Endothelial cell of umbilical vein (primary cell): ENCODE data around the gene STRIP2. TPM values are rescaled to one million over a fixed set of nuclear protein-coding genes. Genes with fewer than 3 reads are reported as not detected.

Experiments used
- BruUV-seq: library from RNA; stranded (reverse); fragments of 400-500 nt; replicated peaks from 2 replicates; lab custom pipeline; 2021; lab: Mats Ljungman, UMichigan
- CTCF ChIA-PET: fragments of 300-600, 350-600 bp; sonication (Branson Sonifier 250); formaldehyde crosslinking; loops from one replicate; lab custom pipeline; 2021; ENCODE audit warnings: antibody characterized with exemption, inconsistent platforms; lab: Charles Lee
- POLR2A ChIA-PET: fragments of 300-600, 350-600 bp; sonication (Branson Sonifier 250); formaldehyde crosslinking; loops from one replicate; lab custom pipeline; 2021; ENCODE audit warnings: antibody characterized with exemption, inconsistent platforms; lab: Charles Lee
- DNase-seq: peaks from one replicate; pipeline ENCODE4 v3.0.0-alpha.2; 2011; ENCODE audit warnings: low read depth, low spot score
- FAIRE-seq: peaks from 2 replicates; lab custom pipeline; 2011; peaks lifted over from hg19 to GRCh38; lab: Jason Lieb, UNC
- H2AFZ ChIP-seq: 2 replicates; pipeline ENCODE4 v1.6.0; 2012; ENCODE audit warnings: low read depth, low read length, control low read depth, inconsistent platforms
- H3K27ac ChIP-seq: 2 replicates; pipeline ENCODE4 v1.5.1; 2011; ENCODE audit warnings: low read depth, mild to moderate bottlenecking, control low read depth, low read length, moderate library complexity; ENCODE audit not compliant: insufficient read depth
- H3K27me3 ChIP-seq, 2 experiments: 2 replicates each; pipeline versions ENCODE4 v1.6.0 to v1.6.1; 2011; ENCODE audit warnings: low read length in 2 of 2, mixed read lengths in 1 of 2; ENCODE audit not compliant: control insufficient read depth in 2 of 2, insufficient read depth in 2 of 2
- H3K36me3 ChIP-seq, 2 experiments: 2 replicates in 1 of 2; 3 replicates in 1 of 2; pipeline ENCODE4 v1.5.1; 2011; ENCODE audit warnings: low read length in 2 of 2, mild to moderate bottlenecking in 1 of 2, moderate library complexity in 1 of 2; ENCODE audit not compliant: control insufficient read depth in 2 of 2, insufficient read depth in 2 of 2; ENCODE audit errors: extremely low read depth in 1 of 2
- H3K4me1 ChIP-seq: 3 replicates; pipeline ENCODE4 v1.5.1; 2011; ENCODE audit warnings: mild to moderate bottlenecking, low read length; ENCODE audit not compliant: control insufficient read depth, insufficient read depth; ENCODE audit errors: extremely low read depth
- H3K4me2 ChIP-seq: 2 replicates; pipeline ENCODE4 v1.6.1; 2011; ENCODE audit warnings: low read length, control low read depth, mixed read lengths; ENCODE audit not compliant: insufficient read depth
- H3K4me3 ChIP-seq, 3 experiments: fragments of 200-600 bp in 1 of 3; sonication (generic), shearing (Covaris generic) in 1 of 3; replicated peaks in 1 of 3; 2 replicates each; pipeline ENCODE4 v1.5.1; 2011 to 2016; ENCODE audit warnings: control low read depth in 3 of 3, low read length in 3 of 3, mild to moderate bottlenecking in 2 of 3, inconsistent platforms in 1 of 3, low read depth in 1 of 3, moderate library complexity in 1 of 3; ENCODE audit not compliant: insufficient read depth in 1 of 3
- H3K79me2 ChIP-seq: 2 replicates; pipeline ENCODE4 v1.6.0; 2012; ENCODE audit warnings: low read length, inconsistent platforms; ENCODE audit not compliant: control insufficient read depth, insufficient read depth
- H3K9ac ChIP-seq: replicated peaks from 2 replicates; pipeline ENCODE3; 2011; ENCODE audit warnings: low read length, control low read depth; ENCODE audit not compliant: insufficient read depth; ENCODE audit errors: extremely low read depth
- H3K9me1 ChIP-seq: replicated peaks from 3 replicates; pipeline ENCODE4 v1.6.0; 2011; ENCODE audit warnings: mild to moderate bottlenecking, low read length; ENCODE audit not compliant: control insufficient read depth, insufficient read depth; ENCODE audit errors: extremely low read depth
- H3K9me3 ChIP-seq: replicated peaks from 2 replicates; pipeline ENCODE4 v1.5.1; 2012; ENCODE audit warnings: low read length, inconsistent platforms; ENCODE audit not compliant: control insufficient read depth, insufficient read depth
- H4K20me1 ChIP-seq: replicated peaks from 2 replicates; pipeline ENCODE3; 2011; ENCODE audit warnings: mild to moderate bottlenecking, low read length; ENCODE audit not compliant: control insufficient read depth, insufficient read depth; ENCODE audit errors: extremely low read depth
- GATA2 ChIP-seq: IDR thresholded peaks from 2 replicates; pipeline ENCODE4 v1.7.0; 2011; ENCODE audit warnings: low read depth, mild to moderate bottlenecking, moderate library complexity, mixed read lengths, low read length; ENCODE audit not compliant: insufficient read length, insufficient read depth
- JUN ChIP-seq: IDR thresholded peaks from 2 replicates; pipeline ENCODE4 v1.6.1; 2011; ENCODE audit warnings: borderline replicate concordance, low read depth; ENCODE audit not compliant: insufficient read length, insufficient read depth
- POLR2A ChIP-seq: IDR thresholded peaks from 2 replicates; pipeline ENCODE4 v1.6.1; 2012; ENCODE audit warnings: low read depth, mild to moderate bottlenecking, control low read depth, low read length
- dilution Hi-C: fragments of 300-500 bp; cut with MboI; formaldehyde crosslinking; loops from one replicate; pipeline ENCODE4 v1.15.0; 2019; ENCODE audit warnings: low sequenced_read_pairs; ENCODE audit not compliant: extremely low pct_ligation_motif_present
- intact Hi-C: fragments of 100-400 bp; cut with micrococcal nuclease; formaldehyde crosslinking; loops from one replicate; pipeline ENCODE4 v1.10.0; 2022
- polyA plus RNA-seq, 4 experiments: library from polyadenylated mRNA; depleted of rRNA in 3 of 4; stranded (reverse) in 3 of 4; unstranded in 1 of 4; fragments of >200 nt; gene quantifications; 2 replicates each; pipeline versions ENCODE4 v1.2.1 to v1.2.3, GENCODE V29; 2011 to 2012; ENCODE audit warnings: missing spikeins in 1 of 4
- total RNA-seq: library from RNA; stranded (reverse); gene quantifications from 2 replicates; pipeline ENCODE4 v1.2.3, GENCODE V29; 2021
- TF ChIP-seq, protein P1 (sequence below), 2 donors: IDR thresholded peaks; 1 replicate in 1 of 2; 2 replicates in 1 of 2; pipeline ENCODE4 v1.5.1; 2011; ENCODE audit warnings: low read length in 2 of 2, mild to moderate bottlenecking in 2 of 2, moderate library complexity in 2 of 2, control low read depth in 1 of 2, inconsistent platforms in 1 of 2, low read depth in 1 of 2; ENCODE audit not compliant: insufficient read depth in 1 of 2; ENCODE audit errors: extremely low read depth in 1 of 2
- TF ChIP-seq, protein P2 (sequence below): IDR thresholded peaks from 2 replicates; pipeline ENCODE4 v1.6.1; 2011; ENCODE audit not compliant: insufficient read depth, insufficient read length

STRIP2 gene
- total and polyA plus RNA-seq, 2 donors (not counting 3 experiments of a cell fraction or from before 2014, with no cell fraction given): 3.4 to 10.0 TPM

DNA sequence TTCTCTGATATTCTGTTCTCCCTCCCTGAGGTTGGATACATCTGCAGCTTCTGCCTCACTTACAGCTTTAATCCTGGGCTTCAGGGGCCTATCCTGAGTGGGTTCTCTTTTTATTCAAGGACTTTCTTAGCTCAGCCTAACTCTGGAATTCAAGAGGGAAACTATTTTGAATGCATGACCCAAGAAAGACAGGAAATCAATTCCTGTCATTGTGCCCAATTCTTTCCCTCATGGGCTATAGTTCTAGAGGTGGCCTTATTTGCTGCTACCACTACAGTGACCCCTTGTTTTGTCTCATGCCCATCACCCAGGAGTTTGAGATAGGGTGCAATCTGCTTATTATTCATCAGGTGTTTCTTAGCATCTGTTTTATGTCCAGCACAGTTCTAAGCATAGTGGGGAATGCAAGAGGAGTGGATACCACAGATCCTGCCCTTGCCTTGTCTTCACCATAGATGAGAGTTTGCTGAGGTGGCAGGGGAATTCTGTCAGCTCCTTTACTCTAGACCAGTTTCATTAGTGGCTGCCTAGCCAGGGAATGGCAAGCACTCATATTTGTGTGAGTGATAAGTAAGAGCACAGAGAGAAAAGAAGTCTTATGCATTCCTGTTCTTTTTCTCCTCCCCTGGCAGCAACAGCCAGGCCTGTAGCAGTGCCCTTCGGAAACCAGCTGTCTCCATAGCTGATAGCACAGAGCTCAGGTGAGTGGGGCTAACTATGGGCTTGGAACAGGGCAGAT is 19.4 kb downstream of the STRIP2 start:
- Histone ChIP-seq H3K4me3 (no peak overlapping the region), H3K36me3 (peaks cover 0 to 2% of the 10 kb centered on the region in 2 experiments), H3K27ac (no peak overlapping the region), H3K79me2 (no peaks in the 10 kb centered on the region), H3K9me3 (no peaks in the 10 kb centered on the region), H3K4me2 (no peak overlapping the region), H3K4me1 (no peaks in the 10 kb centered on the region), H4K20me1 (no peaks in the 10 kb centered on the region), H3K9ac (no peak overlapping the region), H3K27me3 (no peaks in the 10 kb centered on the region), H2AFZ (no peak overlapping the region), H3K9me1 (no peaks in the 10 kb centered on the region)
- CTCF ChIA-PET: interaction anchor here (1.1 to 3.1 kb wide), 5 partner anchors 10 to 181 kb away, joined by 3 to 17 read pairs (median 4); partner anchors contain the start of gene STRIP2
- FAIRE-seq (no peak), DNase-seq (no peak)
- POLR2A ChIA-PET: no interaction called here
- intact Hi-C loops (no loop called here), dilution Hi-C loops (no loop called here)
- no TSS peak for BruUV-seq
- TF ChIP-seq, protein P1, sequence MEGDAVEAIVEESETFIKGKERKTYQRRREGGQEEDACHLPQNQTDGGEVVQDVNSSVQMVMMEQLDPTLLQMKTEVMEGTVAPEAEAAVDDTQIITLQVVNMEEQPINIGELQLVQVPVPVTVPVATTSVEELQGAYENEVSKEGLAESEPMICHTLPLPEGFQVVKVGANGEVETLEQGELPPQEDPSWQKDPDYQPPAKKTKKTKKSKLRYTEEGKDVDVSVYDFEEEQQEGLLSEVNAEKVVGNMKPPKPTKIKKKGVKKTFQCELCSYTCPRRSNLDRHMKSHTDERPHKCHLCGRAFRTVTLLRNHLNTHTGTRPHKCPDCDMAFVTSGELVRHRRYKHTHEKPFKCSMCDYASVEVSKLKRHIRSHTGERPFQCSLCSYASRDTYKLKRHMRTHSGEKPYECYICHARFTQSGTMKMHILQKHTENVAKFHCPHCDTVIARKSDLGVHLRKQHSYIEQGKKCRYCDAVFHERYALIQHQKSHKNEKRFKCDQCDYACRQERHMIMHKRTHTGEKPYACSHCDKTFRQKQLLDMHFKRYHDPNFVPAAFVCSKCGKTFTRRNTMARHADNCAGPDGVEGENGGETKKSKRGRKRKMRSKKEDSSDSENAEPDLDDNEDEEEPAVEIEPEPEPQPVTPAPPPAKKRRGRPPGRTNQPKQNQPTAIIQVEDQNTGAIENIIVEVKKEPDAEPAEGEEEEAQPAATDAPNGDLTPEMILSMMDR (IDR thresholded peaks at IDR 0.05; ENCODE audit: extremely low read depth in 1 of 2, insufficient read depth in 1 of 2, low read depth in 1 of 2, low read length in 2 of 2): no peak
- TF ChIP-seq POLR2A (no peak), GATA2 (no peak), JUN (no peak)
- TF ChIP-seq, protein P2, sequence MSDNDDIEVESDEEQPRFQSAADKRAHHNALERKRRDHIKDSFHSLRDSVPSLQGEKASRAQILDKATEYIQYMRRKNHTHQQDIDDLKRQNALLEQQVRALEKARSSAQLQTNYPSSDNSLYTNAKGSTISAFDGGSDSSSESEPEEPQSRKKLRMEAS: no peak
